ENCODE results near the gene LILRA5. TPM values are rescaled to one million over a fixed set of nuclear protein-coding genes. Genes with fewer than 3 reads are reported as not detected.

Gene LILRA5
- polyA plus RNA-seq, 1 donor (not counting 4 experiments of a cell fraction or from before 2014, with no cell fraction given), result not detected

DNA sequence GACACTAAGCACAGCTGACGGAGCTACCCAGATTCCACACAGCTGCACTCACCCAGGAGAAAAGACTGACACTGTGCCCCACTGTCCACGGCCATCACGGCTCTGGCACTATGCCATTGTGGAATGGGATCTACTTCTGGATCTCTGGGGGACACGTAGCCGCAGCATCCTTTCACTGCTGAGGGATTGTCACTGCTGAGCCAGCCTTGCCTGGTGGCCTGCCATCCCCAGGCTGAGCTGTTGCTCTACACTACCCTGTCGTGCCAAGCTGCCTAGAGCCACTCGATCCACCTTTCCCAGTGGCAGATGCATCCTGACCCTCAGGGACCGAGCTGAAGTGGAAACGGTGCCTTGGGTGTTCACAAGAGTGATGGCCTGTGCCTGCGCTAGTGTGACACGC lies 50.9 kb downstream of the LILRA5 start:
- no peak overlapping the region for H3K4me2 ChIP-seq (ENCODE audit: control insufficient read depth, extremely low read depth, insufficient read depth, low read depth, low read length)
- no peaks in the 10 kb centered on the region for H3K36me3 ChIP-seq (ENCODE audit: control insufficient read depth in 2 of 2, extremely low read depth in 1 of 2, insufficient read depth in 2 of 2, low read length in 2 of 2)
- H3K4me1 ChIP-seq (ENCODE audit: control insufficient read depth, extremely low read depth, insufficient read depth, low read length), result no peaks in the 10 kb centered on the region
- no peak overlapping the region for H3K27ac ChIP-seq (ENCODE audit: control insufficient read depth, insufficient read depth, low read length)
- dilution Hi-C loops (cut with MboI; ENCODE audit: extremely low pct_ligation_motif_present, low sequenced_read_pairs), result no loop called here
- no peaks in the 10 kb centered on the region for H4K20me1 ChIP-seq (ENCODE audit: control insufficient read depth, extremely low read depth, insufficient read depth, low read length)
- H3K4me3 ChIP-seq (ENCODE audit: control insufficient read depth in 2 of 3, extremely low read depth in 1 of 3, insufficient read depth in 2 of 3, low read depth in 1 of 3, low read length in 3 of 3), result no peak overlapping the region
- TF ChIP-seq, protein P1, sequence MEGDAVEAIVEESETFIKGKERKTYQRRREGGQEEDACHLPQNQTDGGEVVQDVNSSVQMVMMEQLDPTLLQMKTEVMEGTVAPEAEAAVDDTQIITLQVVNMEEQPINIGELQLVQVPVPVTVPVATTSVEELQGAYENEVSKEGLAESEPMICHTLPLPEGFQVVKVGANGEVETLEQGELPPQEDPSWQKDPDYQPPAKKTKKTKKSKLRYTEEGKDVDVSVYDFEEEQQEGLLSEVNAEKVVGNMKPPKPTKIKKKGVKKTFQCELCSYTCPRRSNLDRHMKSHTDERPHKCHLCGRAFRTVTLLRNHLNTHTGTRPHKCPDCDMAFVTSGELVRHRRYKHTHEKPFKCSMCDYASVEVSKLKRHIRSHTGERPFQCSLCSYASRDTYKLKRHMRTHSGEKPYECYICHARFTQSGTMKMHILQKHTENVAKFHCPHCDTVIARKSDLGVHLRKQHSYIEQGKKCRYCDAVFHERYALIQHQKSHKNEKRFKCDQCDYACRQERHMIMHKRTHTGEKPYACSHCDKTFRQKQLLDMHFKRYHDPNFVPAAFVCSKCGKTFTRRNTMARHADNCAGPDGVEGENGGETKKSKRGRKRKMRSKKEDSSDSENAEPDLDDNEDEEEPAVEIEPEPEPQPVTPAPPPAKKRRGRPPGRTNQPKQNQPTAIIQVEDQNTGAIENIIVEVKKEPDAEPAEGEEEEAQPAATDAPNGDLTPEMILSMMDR (optimal IDR thresholded peaks at IDR 0.05 in 1 of 3, IDR thresholded peaks at IDR 0.05 in 1 of 3, conservative IDR thresholded peaks at IDR 0.05 in 1 of 3; ENCODE audit: extremely low read depth in 1 of 3, insufficient read depth in 2 of 3, low read length in 3 of 3), result no peak
- no peak for TF ChIP-seq EZH2 (IDR thresholded peaks at IDR 0.05; ENCODE audit: low read length)
- H3K27me3 ChIP-seq (ENCODE audit: control insufficient read depth, extremely low read depth, insufficient read depth, low read length), result no peaks in the 10 kb centered on the region
- no peaks in the 10 kb centered on the region for H3K9me3 ChIP-seq (ENCODE audit: control insufficient read depth, low read depth, low read length)
- H2AFZ ChIP-seq (ENCODE audit: control insufficient read depth, low read length), result no peak overlapping the region
- no peak overlapping the region for H3K9ac ChIP-seq (ENCODE audit: control insufficient read depth, extremely low read depth, insufficient read depth, low read length)
- H3K9me1 ChIP-seq (ENCODE audit: control insufficient read depth, extremely low read depth, insufficient read depth, low read length), result no peaks in the 10 kb centered on the region
- no peaks in the 10 kb centered on the region for H3K79me2 ChIP-seq (ENCODE audit: control insufficient read depth, insufficient read depth, low read length)
- DNase-seq (ENCODE audit: low read depth, low spot score) (no peak), FAIRE-seq (no peak)

DNA sequence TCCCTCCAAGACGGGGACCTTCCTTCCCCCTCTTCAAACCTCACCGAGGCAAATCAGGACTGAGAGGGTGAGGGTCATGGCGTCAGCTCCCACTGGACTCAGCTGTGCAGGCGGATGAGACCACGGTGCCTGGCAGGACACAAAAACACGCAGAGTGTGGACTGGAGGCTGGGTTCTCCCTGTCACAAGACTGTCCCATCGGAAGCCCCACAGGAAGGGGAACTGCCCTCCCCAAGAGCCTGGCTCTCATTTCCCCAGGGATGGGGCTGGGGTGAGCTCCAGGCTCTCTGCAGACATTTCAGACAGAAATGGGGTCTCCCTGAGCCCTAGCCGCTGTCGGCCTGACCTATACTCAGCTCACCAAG lies 55.9 kb downstream of the LILRA5 start, which contains the start of gene LILRB5:
Gene LILRB5, minus strand, starts transcription at position 158 of the 365 bp plus-strand sequence. Its CDS starts 80 bp downstream, at position 78.
- Histone ChIP-seq H3K36me3 (ENCODE audit: control insufficient read depth in 2 of 2, extremely low read depth in 1 of 2, insufficient read depth in 2 of 2, low read length in 2 of 2) (no peaks in the 10 kb centered on the region), H2AFZ (ENCODE audit: control insufficient read depth, low read length) (no peak within 1 kb of the TSS), H3K4me1 (ENCODE audit: control insufficient read depth, extremely low read depth, insufficient read depth, low read length) (no peaks in the 10 kb centered on the region), H3K4me3 (ENCODE audit: control insufficient read depth in 2 of 3, extremely low read depth in 1 of 3, insufficient read depth in 2 of 3, low read depth in 1 of 3, low read length in 3 of 3) (no peak within 1 kb of the TSS), H3K79me2 (ENCODE audit: control insufficient read depth, insufficient read depth, low read length) (no peaks in the 10 kb centered on the region), H3K9me3 (ENCODE audit: control insufficient read depth, low read depth, low read length) (no peaks in the 10 kb centered on the region), H3K27ac (ENCODE audit: control insufficient read depth, insufficient read depth, low read length) (no peak within 1 kb of the TSS), H3K27me3 (ENCODE audit: control insufficient read depth, extremely low read depth, insufficient read depth, low read length) (peaks cover 17% of the 10 kb centered on the region), H4K20me1 (ENCODE audit: control insufficient read depth, extremely low read depth, insufficient read depth, low read length) (no peaks in the 10 kb centered on the region), H3K9me1 (ENCODE audit: control insufficient read depth, extremely low read depth, insufficient read depth, low read length) (no peaks in the 10 kb centered on the region), H3K9ac (ENCODE audit: control insufficient read depth, extremely low read depth, insufficient read depth, low read length) (no peak within 1 kb of the TSS), H3K4me2 (ENCODE audit: control insufficient read depth, extremely low read depth, insufficient read depth, low read depth, low read length) (no peak within 1 kb of the TSS)
- dilution Hi-C loops (cut with MboI; ENCODE audit: extremely low pct_ligation_motif_present, low sequenced_read_pairs), result no loop called here
- FAIRE-seq (no peak), DNase-seq (ENCODE audit: low read depth, low spot score) (no peak)
- TF ChIP-seq, protein P1 (optimal IDR thresholded peaks at IDR 0.05 in 1 of 3, IDR thresholded peaks at IDR 0.05 in 1 of 3, conservative IDR thresholded peaks at IDR 0.05 in 1 of 3; ENCODE audit: extremely low read depth in 1 of 3, insufficient read depth in 2 of 3, low read length in 3 of 3), result no peak
- TF ChIP-seq EZH2 (IDR thresholded peaks at IDR 0.05; ENCODE audit: low read length), result no peak

Small RNA genes within 50 kb of the gene (small RNA-seq; reads per million reads assigned to genes)
- gene AC245884.12 (ENCODE audit: insufficient read length in 3 of 3, low read depth in 3 of 3, low replicate concordance in 1 of 3), result 0 reads per million in 3 experiments
- gene MIR4752 (ENCODE audit: insufficient read length in 3 of 3, low read depth in 3 of 3, low replicate concordance in 1 of 3), result 0 reads per million in 3 experiments
- 0 reads per million in 3 experiments for gene RNU6-1307P (ENCODE audit: insufficient read length in 3 of 3, low read depth in 3 of 3, low replicate concordance in 1 of 3)

Other genes starting within 250 kb of the LILRA5 start
- gene VSTM1, start 249.3 kb downstream of the LILRA5 start, polyA plus RNA-seq, result not detected in 3 replicates
- gene TARM1, start 231.8 kb downstream of the LILRA5 start, polyA plus RNA-seq, result not detected in 3 replicates
- 0.12 to 0.32 TPM (median 0.14 TPM) in 3 replicates for gene OSCAR, start 212.4 kb downstream of the LILRA5 start, polyA plus RNA-seq
- 41.9 to 61.4 TPM (median 44.5 TPM) in 3 replicates for gene NDUFA3, start 210.3 kb downstream of the LILRA5 start, polyA plus RNA-seq
- gene TFPT, start 197.5 kb downstream of the LILRA5 start, polyA plus RNA-seq, result 6.8 to 9.2 TPM (median 7.8 TPM) in 3 replicates
- 25.7 to 56.9 TPM (median 42.2 TPM) in 3 replicates for gene PRPF31, start 197.4 kb downstream of the LILRA5 start, polyA plus RNA-seq
- 4.1 to 15.0 TPM (median 8.6 TPM) in 3 replicates for gene CNOT3, start 175.4 kb downstream of the LILRA5 start, polyA plus RNA-seq
- gene LENG1, start 153.4 kb downstream of the LILRA5 start, polyA plus RNA-seq, result 2.0 to 4.0 TPM (median 3.4 TPM) in 3 replicates
- 1.5 to 2.2 TPM (median 1.8 TPM) in 3 replicates for gene TMC4, start 140.0 kb downstream of the LILRA5 start, polyA plus RNA-seq
- gene MBOAT7, start 123.6 kb downstream of the LILRA5 start, polyA plus RNA-seq, result 41.3 to 70.2 TPM (median 62.7 TPM) in 3 replicates
- gene TSEN34, start 121.9 kb downstream of the LILRA5 start, polyA plus RNA-seq, result 36.5 to 49.7 TPM (median 40.5 TPM) in 3 replicates
- 1,666 to 2,598 TPM (median 1,866 TPM) in 3 replicates for gene RPS9, start 112.3 kb downstream of the LILRA5 start, polyA plus RNA-seq
- gene LILRB3, start 90.2 kb downstream of the LILRA5 start, polyA plus RNA-seq, result not detected in 3 replicates
- not detected in 3 replicates for gene LILRA6, start 70.4 kb downstream of the LILRA5 start, polyA plus RNA-seq
- not detected in 3 replicates for gene LILRB5, start 55.9 kb downstream of the LILRA5 start, polyA plus RNA-seq
- not detected in 3 replicates for gene LILRB2, start 32.1 kb downstream of the LILRA5 start, polyA plus RNA-seq
- gene LILRA4, start 26.0 kb upstream of the LILRA5 start, polyA plus RNA-seq, result not detected in 3 replicates
- gene LAIR1, start 51.8 kb upstream of the LILRA5 start, polyA plus RNA-seq, result not detected in 3 replicates
- 0.05 to 0.13 TPM in 2 of 3 replicates, not detected in the other for gene TTYH1, start 102.3 kb upstream of the LILRA5 start, polyA plus RNA-seq
- gene LENG8, start 136.0 kb upstream of the LILRA5 start, polyA plus RNA-seq, result 29.4 to 75.6 TPM (median 33.4 TPM) in 3 replicates
- gene LENG9, start 150.6 kb upstream of the LILRA5 start, polyA plus RNA-seq, result 1.3 to 2.2 TPM (median 2.1 TPM) in 3 replicates
- gene CDC42EP5, start 160.1 kb upstream of the LILRA5 start, polyA plus RNA-seq, result 8.6 to 16.4 TPM (median 9.4 TPM) in 3 replicates
- not detected in 3 replicates for gene LAIR2, start 189.7 kb upstream of the LILRA5 start, polyA plus RNA-seq